Ishikawa (cell line): Measurements from ENCODE around the gene HCFC1.

Source experiments
- CEBPB ChIP-seq: IDR thresholded peaks from 2 replicates; pipeline ENCODE4 v1.6.1; 2012
- CREB1 ChIP-seq: IDR thresholded peaks from 2 replicates; pipeline ENCODE4 v1.6.1; 2012; ENCODE audit warnings: low read depth
- EGR1 ChIP-seq: IDR thresholded peaks from 2 replicates; pipeline ENCODE4 v1.6.1; 2012
- EP300 ChIP-seq: IDR thresholded peaks from 2 replicates; pipeline ENCODE4 v1.6.1; 2012; ENCODE audit warnings: borderline replicate concordance
- FOXM1 ChIP-seq: IDR thresholded peaks from 2 replicates; pipeline ENCODE4 v1.6.1; 2012; ENCODE audit warnings: low read depth, borderline replicate concordance
- MAX ChIP-seq: IDR thresholded peaks from 2 replicates; pipeline ENCODE4 v1.6.1; 2012
- RAD21 ChIP-seq: IDR thresholded peaks from 2 replicates; pipeline ENCODE4 v1.6.1; 2012; ENCODE audit warnings: low read depth
- TAF1 ChIP-seq: IDR thresholded peaks from 2 replicates; pipeline ENCODE4 v1.6.1; 2012; ENCODE audit warnings: low read depth, mild to moderate bottlenecking
- TCF12 ChIP-seq: IDR thresholded peaks from 2 replicates; pipeline ENCODE4 v1.6.1; 2012; ENCODE audit warnings: low read depth
- TEAD4 ChIP-seq: IDR thresholded peaks from 2 replicates; pipeline ENCODE4 v1.6.1; 2012
- YY1 ChIP-seq: IDR thresholded peaks from 2 replicates; pipeline ENCODE4 v1.6.1; 2012; ENCODE audit warnings: low read depth
- TF ChIP-seq, protein P1 (sequence below): IDR thresholded peaks from 2 replicates; pipeline ENCODE4 v1.6.1; 2012; ENCODE audit warnings: low read depth, mild to moderate bottlenecking
- TF ChIP-seq, protein P2 (sequence below): IDR thresholded peaks from 2 replicates; pipeline ENCODE4 v1.6.1; 2012

DNA sequence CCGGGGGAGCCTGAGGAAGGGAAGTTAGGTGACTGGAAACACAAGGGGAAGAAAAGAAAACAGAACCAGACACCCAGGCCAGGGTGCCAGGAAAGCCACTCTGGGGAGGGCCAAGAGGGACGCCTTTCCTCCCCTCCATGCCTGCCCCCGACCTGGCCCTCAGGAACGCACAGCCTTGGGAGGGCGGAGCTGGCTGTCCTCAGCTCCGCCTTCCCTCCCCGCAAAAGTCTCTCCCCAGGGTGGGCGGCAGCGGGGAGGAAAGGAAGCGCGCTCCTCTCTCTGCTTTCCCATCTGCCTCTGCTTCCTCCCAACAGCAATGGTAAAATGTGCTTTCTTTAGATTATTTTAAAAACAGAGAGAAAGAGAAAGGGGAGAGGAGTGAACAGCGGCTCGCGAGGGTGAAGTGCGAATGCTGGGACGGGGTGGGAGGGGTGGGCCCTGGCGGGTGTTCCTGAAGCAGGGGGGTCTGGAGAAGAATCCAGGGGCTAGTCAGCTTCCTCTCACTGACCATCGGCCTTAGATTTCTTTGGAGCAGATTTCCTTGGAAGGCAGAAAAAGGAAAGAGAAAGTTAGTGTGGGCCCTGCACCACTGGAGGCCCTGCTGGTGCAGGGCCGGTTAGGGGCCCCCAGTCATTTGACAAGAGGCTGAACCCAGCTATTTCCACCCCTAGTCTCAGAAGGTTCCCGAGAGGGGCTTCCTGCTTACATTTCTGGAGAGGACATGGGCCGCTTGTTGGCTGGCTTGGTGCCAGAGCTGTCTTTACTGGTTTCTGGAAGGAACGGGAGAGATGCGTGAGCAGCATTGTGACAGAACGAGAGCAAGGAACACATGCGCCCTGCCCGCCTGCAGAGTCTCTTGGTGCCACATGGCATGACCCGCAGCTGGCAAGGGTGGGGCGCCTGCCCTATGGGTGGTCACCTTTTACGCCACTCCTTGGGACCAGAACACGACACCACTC lies 22.5 kb downstream of the HCFC1 start:
- TF ChIP-seq CEBPB, result no peak
- no peak for TF ChIP-seq EP300
- TF ChIP-seq RAD21, result no peak
- no peak for TF ChIP-seq TAF1
- TF ChIP-seq YY1, result no peak
- TF ChIP-seq TCF12, result no peak
- TF ChIP-seq, protein P1, sequence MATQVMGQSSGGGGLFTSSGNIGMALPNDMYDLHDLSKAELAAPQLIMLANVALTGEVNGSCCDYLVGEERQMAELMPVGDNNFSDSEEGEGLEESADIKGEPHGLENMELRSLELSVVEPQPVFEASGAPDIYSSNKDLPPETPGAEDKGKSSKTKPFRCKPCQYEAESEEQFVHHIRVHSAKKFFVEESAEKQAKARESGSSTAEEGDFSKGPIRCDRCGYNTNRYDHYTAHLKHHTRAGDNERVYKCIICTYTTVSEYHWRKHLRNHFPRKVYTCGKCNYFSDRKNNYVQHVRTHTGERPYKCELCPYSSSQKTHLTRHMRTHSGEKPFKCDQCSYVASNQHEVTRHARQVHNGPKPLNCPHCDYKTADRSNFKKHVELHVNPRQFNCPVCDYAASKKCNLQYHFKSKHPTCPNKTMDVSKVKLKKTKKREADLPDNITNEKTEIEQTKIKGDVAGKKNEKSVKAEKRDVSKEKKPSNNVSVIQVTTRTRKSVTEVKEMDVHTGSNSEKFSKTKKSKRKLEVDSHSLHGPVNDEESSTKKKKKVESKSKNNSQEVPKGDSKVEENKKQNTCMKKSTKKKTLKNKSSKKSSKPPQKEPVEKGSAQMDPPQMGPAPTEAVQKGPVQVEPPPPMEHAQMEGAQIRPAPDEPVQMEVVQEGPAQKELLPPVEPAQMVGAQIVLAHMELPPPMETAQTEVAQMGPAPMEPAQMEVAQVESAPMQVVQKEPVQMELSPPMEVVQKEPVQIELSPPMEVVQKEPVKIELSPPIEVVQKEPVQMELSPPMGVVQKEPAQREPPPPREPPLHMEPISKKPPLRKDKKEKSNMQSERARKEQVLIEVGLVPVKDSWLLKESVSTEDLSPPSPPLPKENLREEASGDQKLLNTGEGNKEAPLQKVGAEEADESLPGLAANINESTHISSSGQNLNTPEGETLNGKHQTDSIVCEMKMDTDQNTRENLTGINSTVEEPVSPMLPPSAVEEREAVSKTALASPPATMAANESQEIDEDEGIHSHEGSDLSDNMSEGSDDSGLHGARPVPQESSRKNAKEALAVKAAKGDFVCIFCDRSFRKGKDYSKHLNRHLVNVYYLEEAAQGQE, result no peak
- no peak for TF ChIP-seq MAX
- no peak for TF ChIP-seq CREB1
- no peak for TF ChIP-seq EGR1
- TF ChIP-seq TEAD4, result no peak
- TF ChIP-seq, protein P2, sequence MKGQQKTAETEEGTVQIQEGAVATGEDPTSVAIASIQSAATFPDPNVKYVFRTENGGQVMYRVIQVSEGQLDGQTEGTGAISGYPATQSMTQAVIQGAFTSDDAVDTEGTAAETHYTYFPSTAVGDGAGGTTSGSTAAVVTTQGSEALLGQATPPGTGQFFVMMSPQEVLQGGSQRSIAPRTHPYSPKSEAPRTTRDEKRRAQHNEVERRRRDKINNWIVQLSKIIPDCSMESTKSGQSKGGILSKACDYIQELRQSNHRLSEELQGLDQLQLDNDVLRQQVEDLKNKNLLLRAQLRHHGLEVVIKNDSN, result no peak
- TF ChIP-seq FOXM1, result no peak
